ENCODE data around the gene BBLN.

BBLN gene

DNA sequence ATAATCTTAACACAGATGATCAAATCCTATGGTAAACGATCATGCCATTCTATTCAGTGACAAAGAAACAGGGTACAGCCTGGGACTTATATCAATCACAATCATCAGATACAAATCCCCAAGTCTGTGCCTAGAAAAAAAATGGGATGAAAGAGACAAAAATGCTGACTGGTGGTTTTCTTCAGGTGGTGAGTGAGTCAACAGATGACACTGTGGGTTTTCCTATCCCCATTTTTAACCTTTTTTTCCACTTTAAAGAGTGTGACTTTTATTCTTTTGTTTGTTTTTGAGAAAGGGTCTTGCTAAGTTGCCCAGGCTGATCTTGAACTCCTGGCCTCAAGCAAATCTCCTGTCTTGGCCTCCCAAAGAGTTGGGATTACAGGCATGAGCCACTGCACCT lies 28.1 kb downstream of the BBLN start:
- TF ChIP-seq, protein P1, sequence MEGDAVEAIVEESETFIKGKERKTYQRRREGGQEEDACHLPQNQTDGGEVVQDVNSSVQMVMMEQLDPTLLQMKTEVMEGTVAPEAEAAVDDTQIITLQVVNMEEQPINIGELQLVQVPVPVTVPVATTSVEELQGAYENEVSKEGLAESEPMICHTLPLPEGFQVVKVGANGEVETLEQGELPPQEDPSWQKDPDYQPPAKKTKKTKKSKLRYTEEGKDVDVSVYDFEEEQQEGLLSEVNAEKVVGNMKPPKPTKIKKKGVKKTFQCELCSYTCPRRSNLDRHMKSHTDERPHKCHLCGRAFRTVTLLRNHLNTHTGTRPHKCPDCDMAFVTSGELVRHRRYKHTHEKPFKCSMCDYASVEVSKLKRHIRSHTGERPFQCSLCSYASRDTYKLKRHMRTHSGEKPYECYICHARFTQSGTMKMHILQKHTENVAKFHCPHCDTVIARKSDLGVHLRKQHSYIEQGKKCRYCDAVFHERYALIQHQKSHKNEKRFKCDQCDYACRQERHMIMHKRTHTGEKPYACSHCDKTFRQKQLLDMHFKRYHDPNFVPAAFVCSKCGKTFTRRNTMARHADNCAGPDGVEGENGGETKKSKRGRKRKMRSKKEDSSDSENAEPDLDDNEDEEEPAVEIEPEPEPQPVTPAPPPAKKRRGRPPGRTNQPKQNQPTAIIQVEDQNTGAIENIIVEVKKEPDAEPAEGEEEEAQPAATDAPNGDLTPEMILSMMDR (conservative IDR thresholded peaks at IDR 0.05; ENCODE audit: low read depth, low read length): no peak
- no peak overlapping the region for H3K4me3 ChIP-seq (ENCODE audit: low read length)
- no peak for DNase-seq (ENCODE audit: low read depth)

DNA sequence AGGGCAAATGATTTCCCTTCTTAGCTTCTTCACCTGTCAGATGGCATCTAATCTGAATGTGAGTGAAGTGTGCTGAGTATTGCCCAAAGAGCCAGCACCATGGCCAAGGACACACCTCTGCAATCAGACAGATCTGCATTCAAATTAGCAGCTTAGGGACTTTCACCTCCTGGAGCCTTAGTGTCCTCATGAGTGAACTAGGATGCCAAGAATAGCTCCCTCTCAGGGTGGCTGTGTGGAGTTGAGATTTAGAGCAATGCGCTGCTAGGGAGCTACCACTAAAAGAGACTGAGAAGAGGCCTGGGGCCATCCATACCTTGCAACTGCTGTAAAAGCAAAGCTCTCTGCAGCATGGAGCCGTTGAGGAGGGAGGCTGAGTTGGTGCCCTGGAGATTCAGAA lies 29.9 kb downstream of the BBLN start:
- no peak overlapping the region for H3K4me3 ChIP-seq (ENCODE audit: low read length)
- TF ChIP-seq, protein P1 (conservative IDR thresholded peaks at IDR 0.05; ENCODE audit: low read depth, low read length): no peak
- DNase-seq (ENCODE audit: low read depth): no peak

DNA sequence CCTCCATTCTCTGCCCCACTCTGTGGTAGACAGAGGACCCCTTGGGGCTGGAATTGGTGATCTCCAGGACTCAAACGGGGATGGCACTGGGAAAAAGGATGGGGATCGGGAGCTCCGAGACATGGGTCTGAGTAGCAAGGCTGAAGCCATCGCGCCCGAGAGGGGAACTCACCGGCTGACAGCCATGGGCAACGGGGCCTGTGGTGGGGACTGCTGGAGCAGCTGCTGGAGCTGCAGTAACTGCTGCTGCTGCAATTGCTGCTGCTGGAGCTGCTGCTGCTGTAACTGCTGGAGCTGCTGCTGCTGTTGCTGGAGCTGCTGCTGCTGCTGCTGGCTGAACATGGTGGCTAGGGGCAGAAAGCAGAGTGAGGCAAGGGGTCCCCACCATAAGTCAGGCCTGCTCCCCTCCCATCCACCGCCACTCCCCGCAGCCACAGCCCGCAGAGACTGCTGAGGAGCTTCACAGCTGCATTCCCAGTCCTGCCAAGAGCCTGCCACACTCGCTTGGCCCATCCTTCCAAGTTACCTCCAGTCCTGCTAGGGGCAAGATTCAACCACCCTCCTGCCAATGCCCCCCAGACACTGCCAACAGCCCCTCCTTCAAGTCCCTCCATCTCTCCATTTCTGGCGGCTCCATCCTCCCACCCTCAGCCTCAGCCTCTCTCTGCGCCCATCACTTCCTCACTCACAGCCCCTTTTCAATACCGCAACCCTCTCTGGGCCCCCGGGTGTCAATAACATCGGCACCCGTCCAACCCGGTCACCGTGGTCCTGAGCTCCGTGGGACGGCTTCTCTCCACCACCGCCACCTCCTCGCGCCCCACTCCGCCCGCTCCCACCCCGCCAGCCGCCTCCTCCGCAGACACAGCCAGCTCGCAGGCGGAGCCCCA lies 30.7 kb downstream of the BBLN start:
- peak overlapping the region; percentile 73 for H3K4me3 ChIP-seq (ENCODE audit: low read length)
- DNase-seq (ENCODE audit: low read depth): no peak
- TF ChIP-seq, protein P1 (conservative IDR thresholded peaks at IDR 0.05; ENCODE audit: low read depth, low read length): no peak

DNA sequence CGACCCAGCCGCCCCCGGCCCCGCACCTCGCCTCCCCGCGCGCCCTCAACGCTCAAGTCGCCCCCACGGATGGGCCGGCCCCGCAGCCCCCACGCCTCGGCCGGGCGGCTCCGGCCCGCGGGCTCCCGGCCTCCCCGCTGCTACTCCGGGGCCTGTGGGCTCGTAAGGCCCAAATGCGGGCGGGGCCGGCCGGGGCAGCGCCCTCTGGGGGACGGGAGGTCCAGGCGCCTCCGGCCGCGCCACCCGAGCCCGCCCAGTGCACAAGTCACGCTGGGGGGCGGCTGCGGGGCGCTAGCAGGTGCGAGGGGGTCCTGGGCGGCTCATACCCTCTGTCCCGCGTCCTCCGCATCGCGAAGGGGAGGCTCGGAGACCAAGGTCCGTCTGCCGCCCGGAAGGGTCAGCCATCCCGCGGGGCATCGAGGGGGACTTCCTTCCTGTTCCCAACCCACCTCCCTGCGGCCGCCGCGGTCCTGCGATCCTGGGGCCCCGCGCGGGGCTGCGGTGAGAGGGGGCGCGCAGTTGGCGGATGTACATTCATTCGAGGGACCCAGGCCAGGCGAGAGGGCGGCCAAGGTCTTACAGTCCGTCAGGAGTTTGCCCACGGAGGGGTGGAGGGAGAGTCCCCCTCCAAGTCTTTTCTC lies 31.5 kb downstream of the BBLN start, which contains the start of gene CIZ1:
CIZ1 (minus strand) TSS at position 167 of the 641 bp plus-strand sequence. CDS start 715 bp downstream, outside the sequence.
- DNase-seq (ENCODE audit: low read depth): peak; percentile 36
- peak within 1 kb of the TSS; percentile 73 for H3K4me3 ChIP-seq (ENCODE audit: low read length)
- TF ChIP-seq, protein P1 (conservative IDR thresholded peaks at IDR 0.05; ENCODE audit: low read depth, low read length): peak; percentile 63

DNA sequence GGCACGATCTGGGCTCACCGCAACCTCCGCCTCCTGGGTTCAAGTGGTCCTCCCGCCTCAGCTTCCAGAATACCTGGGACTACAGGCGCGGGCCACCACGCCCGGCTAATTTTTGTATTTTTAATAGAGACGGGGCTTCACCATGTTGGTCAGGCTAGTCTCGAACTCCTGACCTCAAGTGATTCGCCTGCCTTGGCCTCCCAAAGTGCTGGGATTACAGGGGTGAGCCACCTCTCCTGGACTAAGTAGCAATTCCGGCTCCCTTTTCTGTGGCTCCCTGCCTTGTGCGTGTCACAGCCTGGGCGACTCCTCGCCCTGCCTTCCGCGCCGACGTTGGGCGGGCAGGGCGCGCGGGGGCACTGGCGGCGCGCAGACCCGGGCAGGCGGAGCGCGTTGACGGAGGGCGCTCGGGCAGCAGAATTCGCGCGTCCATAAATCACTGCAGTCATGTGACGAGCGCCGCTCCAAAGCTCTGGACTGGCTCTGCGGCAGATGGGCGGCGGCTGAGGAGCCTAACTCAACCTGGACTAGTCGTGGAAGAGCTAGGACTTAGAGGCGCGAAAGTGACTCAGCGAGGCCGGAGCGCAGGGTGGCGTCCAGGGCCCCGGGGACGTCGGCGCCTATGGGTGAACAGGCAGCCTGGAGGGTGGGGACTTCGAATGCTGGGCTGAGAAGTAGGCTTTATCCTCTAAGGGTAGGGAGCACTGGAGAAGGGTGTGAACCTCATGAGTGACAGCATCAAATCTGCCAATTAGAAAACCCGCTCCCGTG lies 32.7 kb downstream of the BBLN start:
- peak; percentile 90 for DNase-seq (ENCODE audit: low read depth)
- peak overlapping the region; percentile 21 for H3K4me3 ChIP-seq (ENCODE audit: low read length)
- TF ChIP-seq, protein P1 (conservative IDR thresholded peaks at IDR 0.05; ENCODE audit: low read depth, low read length): no peak

DNA sequence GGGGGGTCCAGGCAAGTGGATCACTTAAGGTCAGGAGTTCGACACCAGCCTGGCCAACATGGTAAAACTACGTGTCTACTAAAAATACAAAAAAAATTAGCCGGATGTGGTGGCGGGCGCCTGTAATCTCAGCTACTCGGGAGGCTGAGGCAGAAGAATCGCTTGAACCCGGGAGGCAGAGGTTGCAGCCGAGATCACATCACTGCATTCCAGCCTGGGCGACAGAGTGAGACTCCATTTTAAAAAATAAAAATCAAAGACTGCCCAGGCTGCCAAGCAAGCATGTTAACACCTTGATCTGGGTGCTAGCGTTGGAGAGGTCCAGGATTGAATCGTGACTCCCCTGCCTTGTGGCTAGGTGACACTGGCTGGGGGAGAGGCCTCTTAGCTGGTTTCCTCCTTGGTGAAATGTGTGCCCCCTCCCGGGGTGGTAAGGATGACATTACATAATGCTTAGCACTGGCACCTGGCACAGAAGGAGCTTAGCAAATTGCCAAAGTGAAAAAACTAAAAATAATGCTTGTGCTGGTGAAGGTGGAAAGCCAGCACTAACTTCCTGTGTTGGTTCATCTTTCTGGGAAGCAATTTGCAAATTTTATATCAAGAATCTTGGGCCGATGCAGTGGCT lies 33.5 kb downstream of the BBLN start:
- no peak overlapping the region for H3K4me3 ChIP-seq (ENCODE audit: low read length)
- no peak for DNase-seq (ENCODE audit: low read depth)
- TF ChIP-seq, protein P1 (conservative IDR thresholded peaks at IDR 0.05; ENCODE audit: low read depth, low read length): no peak
